Endothelial cell of umbilical vein (primary cell): ENCODE results near the gene FBXO44. TPM values are rescaled to one million over a fixed set of nuclear protein-coding genes. Genes with fewer than 3 reads are reported as not detected.

ENCODE experiments used
- BruUV-seq: library from RNA; stranded (reverse); fragments of 400-500 nt; replicated peaks from 2 replicates; lab custom pipeline; 2021; lab: Mats Ljungman, UMichigan
- CTCF ChIA-PET: fragments of 300-600, 350-600 bp; sonication (Branson Sonifier 250); formaldehyde crosslinking; loops from one replicate; lab custom pipeline; 2021; ENCODE audit warnings: antibody characterized with exemption, inconsistent platforms; lab: Charles Lee
- POLR2A ChIA-PET: fragments of 300-600, 350-600 bp; sonication (Branson Sonifier 250); formaldehyde crosslinking; loops from one replicate; lab custom pipeline; 2021; ENCODE audit warnings: antibody characterized with exemption, inconsistent platforms; lab: Charles Lee
- DNase-seq: peaks from one replicate; pipeline ENCODE4 v3.0.0-alpha.2; 2011; ENCODE audit warnings: low read depth, low spot score
- FAIRE-seq: peaks from 2 replicates; lab custom pipeline; 2011; peaks lifted over from hg19 to GRCh38; lab: Jason Lieb, UNC
- H2AFZ ChIP-seq: 2 replicates; pipeline ENCODE4 v1.6.0; 2012; ENCODE audit warnings: low read depth, low read length, control low read depth, inconsistent platforms
- H3K27ac ChIP-seq: 2 replicates; pipeline ENCODE4 v1.5.1; 2011; ENCODE audit warnings: low read depth, mild to moderate bottlenecking, control low read depth, low read length, moderate library complexity; ENCODE audit not compliant: insufficient read depth
- H3K27me3 ChIP-seq, 2 experiments: 2 replicates each; pipeline versions ENCODE4 v1.6.0 to v1.6.1; 2011; ENCODE audit warnings: low read length in 2 of 2, mixed read lengths in 1 of 2; ENCODE audit not compliant: control insufficient read depth in 2 of 2, insufficient read depth in 2 of 2
- H3K36me3 ChIP-seq, 2 experiments: 2 replicates in 1 of 2; 3 replicates in 1 of 2; pipeline ENCODE4 v1.5.1; 2011; ENCODE audit warnings: low read length in 2 of 2, mild to moderate bottlenecking in 1 of 2, moderate library complexity in 1 of 2; ENCODE audit not compliant: control insufficient read depth in 2 of 2, insufficient read depth in 2 of 2; ENCODE audit errors: extremely low read depth in 1 of 2
- H3K4me1 ChIP-seq: 3 replicates; pipeline ENCODE4 v1.5.1; 2011; ENCODE audit warnings: mild to moderate bottlenecking, low read length; ENCODE audit not compliant: control insufficient read depth, insufficient read depth; ENCODE audit errors: extremely low read depth
- H3K4me2 ChIP-seq: 2 replicates; pipeline ENCODE4 v1.6.1; 2011; ENCODE audit warnings: low read length, control low read depth, mixed read lengths; ENCODE audit not compliant: insufficient read depth
- H3K4me3 ChIP-seq, 3 experiments: fragments of 200-600 bp in 1 of 3; sonication (generic), shearing (Covaris generic) in 1 of 3; replicated peaks in 1 of 3; 2 replicates each; pipeline ENCODE4 v1.5.1; 2011 to 2016; ENCODE audit warnings: control low read depth in 3 of 3, low read length in 3 of 3, mild to moderate bottlenecking in 2 of 3, inconsistent platforms in 1 of 3, low read depth in 1 of 3, moderate library complexity in 1 of 3; ENCODE audit not compliant: insufficient read depth in 1 of 3
- H3K79me2 ChIP-seq: 2 replicates; pipeline ENCODE4 v1.6.0; 2012; ENCODE audit warnings: low read length, inconsistent platforms; ENCODE audit not compliant: control insufficient read depth, insufficient read depth
- H3K9ac ChIP-seq: replicated peaks from 2 replicates; pipeline ENCODE3; 2011; ENCODE audit warnings: low read length, control low read depth; ENCODE audit not compliant: insufficient read depth; ENCODE audit errors: extremely low read depth
- H3K9me1 ChIP-seq: replicated peaks from 3 replicates; pipeline ENCODE4 v1.6.0; 2011; ENCODE audit warnings: mild to moderate bottlenecking, low read length; ENCODE audit not compliant: control insufficient read depth, insufficient read depth; ENCODE audit errors: extremely low read depth
- H3K9me3 ChIP-seq: replicated peaks from 2 replicates; pipeline ENCODE4 v1.5.1; 2012; ENCODE audit warnings: low read length, inconsistent platforms; ENCODE audit not compliant: control insufficient read depth, insufficient read depth
- H4K20me1 ChIP-seq: replicated peaks from 2 replicates; pipeline ENCODE3; 2011; ENCODE audit warnings: mild to moderate bottlenecking, low read length; ENCODE audit not compliant: control insufficient read depth, insufficient read depth; ENCODE audit errors: extremely low read depth
- CTCF ChIP-seq, 2 donors: IDR thresholded peaks; 1 replicate in 1 of 2; 2 replicates in 1 of 2; pipeline ENCODE4 v1.5.1; 2011; ENCODE audit warnings: low read length in 2 of 2, mild to moderate bottlenecking in 2 of 2, moderate library complexity in 2 of 2, control low read depth in 1 of 2, inconsistent platforms in 1 of 2, low read depth in 1 of 2; ENCODE audit not compliant: insufficient read depth in 1 of 2; ENCODE audit errors: extremely low read depth in 1 of 2
- EZH2 ChIP-seq: IDR thresholded peaks from 2 replicates; pipeline ENCODE4 v1.6.1; 2012; ENCODE audit warnings: borderline replicate concordance, low read depth, mild to moderate bottlenecking, moderate library complexity, low read length, inconsistent platforms; ENCODE audit not compliant: severe bottlenecking
- FOS ChIP-seq: IDR thresholded peaks from 2 replicates; pipeline ENCODE4 v1.6.1; 2011; ENCODE audit warnings: mild to moderate bottlenecking, low read length, moderate library complexity, borderline replicate concordance; ENCODE audit not compliant: insufficient read depth
- GATA2 ChIP-seq: IDR thresholded peaks from 2 replicates; pipeline ENCODE4 v1.7.0; 2011; ENCODE audit warnings: low read depth, mild to moderate bottlenecking, moderate library complexity, mixed read lengths, low read length; ENCODE audit not compliant: insufficient read length, insufficient read depth
- JUN ChIP-seq: IDR thresholded peaks from 2 replicates; pipeline ENCODE4 v1.6.1; 2011; ENCODE audit warnings: borderline replicate concordance, low read depth; ENCODE audit not compliant: insufficient read length, insufficient read depth
- MAX ChIP-seq: IDR thresholded peaks from 2 replicates; pipeline ENCODE4 v1.6.1; 2011; ENCODE audit not compliant: insufficient read depth, insufficient read length
- MYC ChIP-seq: IDR thresholded peaks from one replicate; pipeline ENCODE4 v1.6.1; 2011; ENCODE audit warnings: mild to moderate bottlenecking, low read depth, low read length
- POLR2A ChIP-seq: IDR thresholded peaks from 2 replicates; pipeline ENCODE4 v1.6.1; 2012; ENCODE audit warnings: low read depth, mild to moderate bottlenecking, control low read depth, low read length
- POLR2AphosphoS5 ChIP-seq: IDR thresholded peaks from 2 replicates; pipeline ENCODE4 v1.6.1; 2012; ENCODE audit warnings: low read depth, mild to moderate bottlenecking, control low read depth, low read length, moderate library complexity; ENCODE audit not compliant: insufficient read depth
- dilution Hi-C: fragments of 300-500 bp; cut with MboI; formaldehyde crosslinking; loops from one replicate; pipeline ENCODE4 v1.15.0; 2019; ENCODE audit warnings: low sequenced_read_pairs; ENCODE audit not compliant: extremely low pct_ligation_motif_present
- intact Hi-C: fragments of 100-400 bp; cut with micrococcal nuclease; formaldehyde crosslinking; loops from one replicate; pipeline ENCODE4 v1.10.0; 2022
- polyA plus RNA-seq, 4 experiments: library from polyadenylated mRNA; depleted of rRNA in 3 of 4; stranded (reverse) in 3 of 4; unstranded in 1 of 4; fragments of >200 nt; gene quantifications; 2 replicates each; pipeline versions ENCODE4 v1.2.1 to v1.2.3, GENCODE V29; 2011 to 2012; ENCODE audit warnings: missing spikeins in 1 of 4
- total RNA-seq: library from RNA; stranded (reverse); gene quantifications from 2 replicates; pipeline ENCODE4 v1.2.3, GENCODE V29; 2021

Gene FBXO44
- total and polyA plus RNA-seq, 2 donors (not counting 3 experiments of a cell fraction or from before 2014, with no cell fraction given), result 16.8 to 22.5 TPM

GRCh38 chr1:11653101-11653860, 1.4 kb upstream of the FBXO44 start:
- H4K20me1 ChIP-seq, result no peaks in the 10 kb centered on the region
- BruUV-seq, result no TSS peak
- H3K4me2 ChIP-seq, result no peak overlapping the region
- intact Hi-C loops, result no loop called here
- no peak overlapping the region for H2AFZ ChIP-seq
- no peaks in the 10 kb centered on the region for H3K9me3 ChIP-seq
- no peak overlapping the region for H3K4me3 ChIP-seq
- H3K9ac ChIP-seq, result no peak overlapping the region
- ChIA-PET POLR2A (no interaction called here), CTCF (interaction anchor here (0.6 to 12.8 kb wide), 8 partner anchors 7 to 616 kb away, joined by 3 to 373 read pairs (median 12); partner anchors contain the start of gene FBXO6)
- FAIRE-seq (no peak), DNase-seq (no peak)
- TF ChIP-seq POLR2A (no peak), MYC (no peak), GATA2 (no peak), JUN (no peak), POLR2AphosphoS5 (no peak), EZH2 (no peak), FOS (no peak)
- H3K4me1 ChIP-seq, result peaks cover 3% of the 10 kb centered on the region
- no peaks in the 10 kb centered on the region for H3K79me2 ChIP-seq
- H3K27me3 ChIP-seq, result no peaks in the 10 kb centered on the region
- dilution Hi-C loops, result no loop called here
- H3K27ac ChIP-seq, result no peak overlapping the region
- no peaks in the 10 kb centered on the region for H3K36me3 ChIP-seq
- H3K9me1 ChIP-seq, result no peaks in the 10 kb centered on the region

- no peak overlapping the region for H3K4me2 ChIP-seq
- no peak overlapping the region for H3K9ac ChIP-seq
- ChIA-PET CTCF (interaction anchor here (0.6 to 12.8 kb wide), 8 partner anchors 8 to 617 kb away, joined by 3 to 373 read pairs (median 12); partner anchors contain the start of gene FBXO6), POLR2A (no interaction called here)
- no peaks in the 10 kb centered on the region for H3K9me1 ChIP-seq
- no peaks in the 10 kb centered on the region for H3K36me3 ChIP-seq
- no peaks in the 10 kb centered on the region for H4K20me1 ChIP-seq
- H3K27ac ChIP-seq, result no peak overlapping the region
- H3K79me2 ChIP-seq, result no peaks in the 10 kb centered on the region
- no peaks in the 10 kb centered on the region for H3K27me3 ChIP-seq
- no peak overlapping the region for H3K4me3 ChIP-seq
- FAIRE-seq, result no peak
- no TSS peak for BruUV-seq
- H2AFZ ChIP-seq, result no peak overlapping the region
- DNase-seq, result no peak
- H3K9me3 ChIP-seq, result no peaks in the 10 kb centered on the region
- TF ChIP-seq CTCF (IDR thresholded peaks at IDR 0.05; ENCODE audit: extremely low read depth in 1 of 2, insufficient read depth in 1 of 2, low read depth in 1 of 2, low read length in 2 of 2) (no peak), GATA2 (no peak), MAX (no peak), POLR2AphosphoS5 (no peak), EZH2 (no peak), MYC (no peak), FOS (no peak), JUN (no peak)
- intact Hi-C loops, result loop anchor here (1.0 kb wide), 1 partner anchor 28 kb away; the partner anchor contains the start of gene MAD2L2
- dilution Hi-C loops, result no loop called here
- H3K4me1 ChIP-seq, result peaks cover 3% of the 10 kb centered on the region
These were observed 878 bp upstream of the FBXO44 start for GRCh38 chr1:11653861-11654136.
